K562 (cell line): ENCODE results near the gene CD24. TPM values are rescaled to one million over a fixed set of nuclear protein-coding genes. Genes with fewer than 3 reads are reported as not detected.

Source experiments
- ATAC-seq: fragments of 200-7000 bp; cut with Tn5 transposase; 3 replicates; pipeline ENCODE4 v1.9.1; 2020; ENCODE audit warnings: moderate library complexity
- BruUV-seq: library from RNA; stranded (reverse); fragments of 400-500 nt; replicated peaks from 2 replicates; lab custom pipeline; 2021; lab: Mats Ljungman, UMichigan
- CTCF ChIA-PET: fragments of 300-600 bp; formaldehyde crosslinking; extraction: SDS; loops from one replicate; lab custom pipeline; 2021; ENCODE audit warnings: low intra/inter-chr PET ratio; lab: Yijun Ruan, JAX
- POLR2A ChIA-PET: fragments of 300-600, 350-650 bp; sonication (Branson Sonifier 250); formaldehyde crosslinking; extraction: SDS; loops from one replicate; lab custom pipeline; 2021; ENCODE audit warnings: antibody characterized with exemption, inconsistent platforms; lab: Yijun Ruan, JAX
- DNase-seq, 4 experiments: peaks; one replicate each; pipeline versions ENCODE4 v3.0.0 to v3.0.0-alpha.2; 2011 to 2018; ENCODE audit warnings: low spot score in 3 of 4, mixed read lengths in 3 of 4; ENCODE audit errors: extremely low read depth in 1 of 4
- FAIRE-seq: peaks from 2 replicates; lab custom pipeline; 2011; peaks lifted over from hg19 to GRCh38; lab: Jason Lieb, UNC
- H2AFZ ChIP-seq: 2 replicates; pipeline ENCODE4 v1.6.0; 2011; ENCODE audit warnings: low read depth, low read length, control low read depth, inconsistent platforms
- H3K27ac ChIP-seq: fragments of 200-600 bp; 3 replicates; pipeline ENCODE4 v1.8.0; 2011; ENCODE audit warnings: low read depth, mild to moderate bottlenecking, control low read depth, inconsistent platforms, low read length, moderate library complexity, mixed read lengths; ENCODE audit errors: extremely low read depth
- H3K27me3 ChIP-seq, 2 experiments: fragments of 300-600 bp in 1 of 2; 2 replicates in 1 of 2; 3 replicates in 1 of 2; pipeline versions ENCODE4 v1.6.0 to v1.8.0; 2011; ENCODE audit warnings: inconsistent platforms in 2 of 2, low read length in 2 of 2, mild to moderate bottlenecking in 1 of 2, mixed read lengths in 1 of 2, moderate library complexity in 1 of 2; ENCODE audit not compliant: control insufficient read depth in 2 of 2, insufficient read depth in 2 of 2
- H3K36me3 ChIP-seq: fragments of 300-600 bp; 3 replicates; pipeline ENCODE4 v1.8.0; 2011; ENCODE audit warnings: mild to moderate bottlenecking, low read length, inconsistent platforms; ENCODE audit not compliant: control insufficient read depth, insufficient read depth
- H3K4me1 ChIP-seq, 2 experiments: fragments of 200-600 bp in 1 of 2; replicated peaks in 1 of 2; 2 replicates in 1 of 2; 3 replicates in 1 of 2; pipeline versions ENCODE4 v1.5.1 to v1.8.0; 2011; ENCODE audit warnings: inconsistent platforms in 2 of 2, low read length in 2 of 2, mild to moderate bottlenecking in 1 of 2, mixed read lengths in 1 of 2, moderate library complexity in 1 of 2; ENCODE audit not compliant: control insufficient read depth in 2 of 2, insufficient read depth in 2 of 2
- H3K4me2 ChIP-seq: 2 replicates; pipeline ENCODE4 v1.6.1; 2011; ENCODE audit warnings: low read length, control low read depth, inconsistent platforms, mixed read lengths; ENCODE audit not compliant: insufficient read depth
- H3K4me3 ChIP-seq: fragments of 200-600 bp; sonication (generic), shearing (Covaris generic); 2 replicates; pipeline ENCODE4 v1.5.1; 2016; ENCODE audit warnings: control low read depth, inconsistent platforms
- H3K79me2 ChIP-seq: fragments of 200-600 bp; 3 replicates; pipeline ENCODE4 v1.8.0; 2011; ENCODE audit warnings: low read length, inconsistent platforms; ENCODE audit not compliant: control insufficient read depth, insufficient read depth
- H3K9ac ChIP-seq, 2 experiments: 2 replicates each; pipeline versions ENCODE4 v1.6.0 to v1.6.1; 2011; ENCODE audit warnings: low read depth in 2 of 2, low read length in 2 of 2, control low read depth in 1 of 2, inconsistent platforms in 1 of 2, mild to moderate bottlenecking in 1 of 2, mixed read lengths in 1 of 2; ENCODE audit not compliant: insufficient read depth in 1 of 2
- H3K9me1 ChIP-seq: one replicate; pipeline ENCODE4 v1.6.0; 2011; ENCODE audit warnings: inconsistent platforms, mild to moderate bottlenecking, low read length, moderate library complexity; ENCODE audit not compliant: control insufficient read depth, insufficient read depth
- H3K9me3 ChIP-seq: replicated peaks from 2 replicates; pipeline ENCODE4 v1.5.1; 2011; ENCODE audit warnings: low read depth, low read length, inconsistent platforms; ENCODE audit not compliant: control insufficient read depth, insufficient read depth
- H4K20me1 ChIP-seq: replicated peaks from 2 replicates; pipeline ENCODE4 v1.6.1; 2011; ENCODE audit warnings: low read length, inconsistent platforms, mixed read lengths; ENCODE audit not compliant: control insufficient read depth, insufficient read depth
- FOXM1 ChIP-seq, 2 experiments: fragments of 450-650 bp in 1 of 2; sonication (generic) in 1 of 2; formaldehyde crosslinking in 1 of 2; IDR thresholded peaks; 2 replicates each; pipeline versions ENCODE4 v1.6.1 to v1.9.0; 2017 to 2022; ENCODE audit warnings: low read depth in 2 of 2, mild to moderate bottlenecking in 2 of 2, missing genetic modification reagents in 1 of 2, moderate library complexity in 1 of 2
- PYGO2 ChIP-seq: fragments of 450-650 bp; IDR thresholded peaks from 2 replicates; pipeline ENCODE4 v1.6.1; 2016; ENCODE audit warnings: mild to moderate bottlenecking, missing genetic modification characterization, moderate library complexity, missing compliant biosample characterization
- RAD21 ChIP-seq, 2 experiments: fragments of 250-450 bp in 1 of 2; fragments of 450-650 bp in 1 of 2; sonication (Bioruptor Pico) in 1 of 2; formaldehyde crosslinking in 1 of 2; IDR thresholded peaks in 1 of 2; conservative IDR thresholded peaks in 1 of 2; 2 replicates each; pipeline versions ENCODE4 v1.4.0 to v1.8.0; 2020 to 2022; ENCODE audit warnings: mild to moderate bottlenecking in 2 of 2, moderate library complexity in 1 of 2
- RHOXF2B ChIP-seq: fragments of 250-450 bp; sonication (Bioruptor Pico); conservative IDR thresholded peaks from 2 replicates; pipeline ENCODE4 v1.5.1; 2021
- STAT5B ChIP-seq: fragments of 250-450 bp; sonication (Bioruptor Pico); IDR thresholded peaks from 2 replicates; pipeline ENCODE4 v1.8.0; 2021; ENCODE audit warnings: mild to moderate bottlenecking, inconsistent platforms
- ZNF212 ChIP-seq: fragments of 450-650 bp; formaldehyde crosslinking; IDR thresholded peaks from 2 replicates; pipeline ENCODE4 v1.4.0; 2020; ENCODE audit warnings: mild to moderate bottlenecking
- WGBS: fragments of 100-300 bp; shearing (Covaris generic); methylation state at CpG from one replicate; pipeline ENCODE4 v1.1.6; 2016; ENCODE audit warnings: low coverage, mixed read lengths; ENCODE audit not compliant: insufficient coverage; ENCODE audit errors: missing lambda C conversion rate; 5-methylcytosine and 5-hydroxymethylcytosine counted together
- in situ Hi-C: fragments of 300-500 bp; cut with MboI; formaldehyde crosslinking; loops from 4 replicates; pipeline ENCODE4 v1.15.0; 2018; ENCODE audit warnings: inconsistent platforms, mixed read lengths
- intact Hi-C: fragments of 100-400 bp; cut with micrococcal nuclease; formaldehyde crosslinking; loops from 2 replicates; pipeline ENCODE4 v1.14.2; 2022
- polyA plus RNA-seq, 8 experiments: library from polyadenylated mRNA; depleted of rRNA in 4 of 8; stranded (reverse) in 5 of 8; unstranded in 3 of 8; fragments of >200 nt; fragmentation: Nextera tagmentation in 2 of 8; fragmentation: Illumina TruSeq in 1 of 8; extraction: Ambion mirVana in 2 of 8; extraction: Trizol in 1 of 8; gene quantifications; 2 replicates each; pipeline versions ENCODE4 v1.2.1 to v1.2.3, GENCODE V29; 2011 to 2014; ENCODE audit warnings: inconsistent platforms in 1 of 8, missing spikeins in 1 of 8
- total RNA-seq, 7 experiments: library from RNA; depleted of rRNA in 6 of 7; stranded (reverse); fragments of >200 nt in 6 of 7; fragmentation: Illumina TruSeq in 2 of 7; extraction: Trizol in 2 of 7; gene quantifications; 2 replicates each; pipeline versions ENCODE4 v1.2.1 to v1.2.3, GENCODE V29; 2011 to 2021; ENCODE audit warnings: low replicate concordance in 1 of 7
- TF ChIP-seq, protein P1 (sequence below), 2 experiments: fragments of 450-650 bp in 1 of 2; IDR thresholded peaks; 2 replicates each; pipeline ENCODE4 v1.6.1; 2011 to 2017; ENCODE audit warnings: low read depth in 2 of 2, antibody characterized with exemption in 1 of 2, borderline replicate concordance in 1 of 2, low read length in 1 of 2, mild to moderate bottlenecking in 1 of 2, mixed read lengths in 1 of 2; ENCODE audit not compliant: control insufficient read depth in 1 of 2
- TF ChIP-seq, protein P2 (sequence below): sonication (generic); formaldehyde crosslinking; IDR thresholded peaks from 2 replicates; pipeline ENCODE4 v1.8.0; 2022; ENCODE audit warnings: mild to moderate bottlenecking, missing genetic modification reagents

Gene CD24
- total and polyA plus RNA-seq, 9 of the 15 experiments (the other 6 are each of a cell fraction or from before 2014, with no cell fraction given): 8.8 to 155 (median 27.1) TPM

DNA sequence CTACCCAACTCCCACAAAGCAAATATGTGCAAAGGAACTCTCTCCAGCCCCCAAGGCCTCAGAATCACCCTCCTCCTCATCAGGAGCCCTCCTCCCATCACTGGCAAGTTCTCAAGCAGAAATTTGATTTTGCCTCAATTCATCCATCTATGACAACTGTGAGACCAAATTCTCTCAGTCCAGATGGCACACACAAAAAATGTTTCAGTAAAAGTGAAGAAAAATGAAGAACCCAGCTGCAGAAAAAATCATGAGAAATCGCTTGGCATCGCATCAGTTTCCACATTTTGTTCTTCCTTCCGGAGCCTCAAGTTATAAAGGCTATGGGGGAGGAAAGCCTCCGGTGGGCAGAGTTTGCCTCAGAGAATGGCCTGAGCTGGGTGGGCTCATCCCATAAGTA lies 6.4 kb upstream of the CD24 start:
- no peak overlapping the region for H2AFZ ChIP-seq
- no peaks in the 10 kb centered on the region for H4K20me1 ChIP-seq
- H3K9me3 ChIP-seq: no peaks in the 10 kb centered on the region
- no TSS peak for BruUV-seq
- WGBS: 55% methylated on average over 4 of the region's 4 CpGs
- in situ Hi-C loops: loop anchor here (5.0 to 25.0 kb wide), 2 partner anchors 419 to 534 kb away; no protein-coding TSS in a partner anchor
- no peak overlapping the region for H3K4me2 ChIP-seq
- H3K27ac ChIP-seq: no peak overlapping the region
- no peaks in the 10 kb centered on the region for H3K36me3 ChIP-seq
- H3K9ac ChIP-seq: no peak overlapping the region
- no peak for DNase-seq
- ChIA-PET CTCF (interaction anchor here (0.7 to 2.9 kb wide), 2 partner anchors 14 to 535 kb away, joined by 4 to 43 read pairs; no protein-coding TSS in a partner anchor), POLR2A (no interaction called here)
- no peaks in the 10 kb centered on the region for H3K79me2 ChIP-seq
- no peak for FAIRE-seq
- H3K27me3 ChIP-seq: peaks cover 2 to 3% of the 10 kb centered on the region in 2 experiments; a peak in 3 of 5 replicates
- H3K4me1 ChIP-seq: no peaks in the 10 kb centered on the region; a peak in 1 of 5 replicates
- ATAC-seq: no peak
- no peaks in the 10 kb centered on the region for H3K9me1 ChIP-seq
- intact Hi-C loops: no loop called here
- no peak overlapping the region for H3K4me3 ChIP-seq
- TF ChIP-seq RAD21 (CRISPR knock-in tag; conservative IDR thresholded peaks at IDR 0.05 in 1 of 2, IDR thresholded peaks at IDR 0.05 in 1 of 2) (no peak), RHOXF2B (no peak), ZNF212 (CRISPR knock-in tag) (no peak), STAT5B (CRISPR knock-in tag) (no peak), FOXM1 (IDR thresholded peaks at IDR 0.05; ENCODE audit: low read depth) (no peak), FOXM1 (CRISPR knock-in tag; IDR thresholded peaks at IDR 0.05; ENCODE audit: low read depth) (no peak), PYGO2 (tag) (no peak)
- TF ChIP-seq, protein P1, sequence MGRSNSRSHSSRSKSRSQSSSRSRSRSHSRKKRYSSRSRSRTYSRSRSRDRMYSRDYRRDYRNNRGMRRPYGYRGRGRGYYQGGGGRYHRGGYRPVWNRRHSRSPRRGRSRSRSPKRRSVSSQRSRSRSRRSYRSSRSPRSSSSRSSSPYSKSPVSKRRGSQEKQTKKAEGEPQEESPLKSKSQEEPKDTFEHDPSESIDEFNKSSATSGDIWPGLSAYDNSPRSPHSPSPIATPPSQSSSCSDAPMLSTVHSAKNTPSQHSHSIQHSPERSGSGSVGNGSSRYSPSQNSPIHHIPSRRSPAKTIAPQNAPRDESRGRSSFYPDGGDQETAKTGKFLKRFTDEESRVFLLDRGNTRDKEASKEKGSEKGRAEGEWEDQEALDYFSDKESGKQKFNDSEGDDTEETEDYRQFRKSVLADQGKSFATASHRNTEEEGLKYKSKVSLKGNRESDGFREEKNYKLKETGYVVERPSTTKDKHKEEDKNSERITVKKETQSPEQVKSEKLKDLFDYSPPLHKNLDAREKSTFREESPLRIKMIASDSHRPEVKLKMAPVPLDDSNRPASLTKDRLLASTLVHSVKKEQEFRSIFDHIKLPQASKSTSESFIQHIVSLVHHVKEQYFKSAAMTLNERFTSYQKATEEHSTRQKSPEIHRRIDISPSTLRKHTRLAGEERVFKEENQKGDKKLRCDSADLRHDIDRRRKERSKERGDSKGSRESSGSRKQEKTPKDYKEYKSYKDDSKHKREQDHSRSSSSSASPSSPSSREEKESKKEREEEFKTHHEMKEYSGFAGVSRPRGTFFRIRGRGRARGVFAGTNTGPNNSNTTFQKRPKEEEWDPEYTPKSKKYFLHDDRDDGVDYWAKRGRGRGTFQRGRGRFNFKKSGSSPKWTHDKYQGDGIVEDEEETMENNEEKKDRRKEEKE (IDR thresholded peaks at IDR 0.05; ENCODE audit: borderline replicate concordance in 1 of 2, control insufficient read depth in 1 of 2, low read depth in 2 of 2, low read length in 1 of 2): no peak
- TF ChIP-seq, protein P2, sequence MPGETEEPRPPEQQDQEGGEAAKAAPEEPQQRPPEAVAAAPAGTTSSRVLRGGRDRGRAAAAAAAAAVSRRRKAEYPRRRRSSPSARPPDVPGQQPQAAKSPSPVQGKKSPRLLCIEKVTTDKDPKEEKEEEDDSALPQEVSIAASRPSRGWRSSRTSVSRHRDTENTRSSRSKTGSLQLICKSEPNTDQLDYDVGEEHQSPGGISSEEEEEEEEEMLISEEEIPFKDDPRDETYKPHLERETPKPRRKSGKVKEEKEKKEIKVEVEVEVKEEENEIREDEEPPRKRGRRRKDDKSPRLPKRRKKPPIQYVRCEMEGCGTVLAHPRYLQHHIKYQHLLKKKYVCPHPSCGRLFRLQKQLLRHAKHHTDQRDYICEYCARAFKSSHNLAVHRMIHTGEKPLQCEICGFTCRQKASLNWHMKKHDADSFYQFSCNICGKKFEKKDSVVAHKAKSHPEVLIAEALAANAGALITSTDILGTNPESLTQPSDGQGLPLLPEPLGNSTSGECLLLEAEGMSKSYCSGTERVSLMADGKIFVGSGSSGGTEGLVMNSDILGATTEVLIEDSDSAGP (CRISPR knock-in tag): no peak
